HEK293T (cell line): Measurements from ENCODE around the gene CUX1.
"Not testable (repeated sequence)": the region's sequence is repeated elsewhere in the genome, so short reads cannot be mapped to it uniquely, and the experiment has no call there.

Experiments
- CTCF ChIA-PET: fragments of 350-600 bp; formaldehyde crosslinking; extraction: SDS; loops from one replicate; lab custom pipeline; 2021; ENCODE audit warnings: antibody characterized with exemption, inconsistent platforms; lab: Yijun Ruan, JAX
- POLR2A ChIA-PET: fragments of 350-600 bp; formaldehyde crosslinking; extraction: SDS; loops from one replicate; lab custom pipeline; 2020; ENCODE audit warnings: antibody characterized with exemption, inconsistent platforms; lab: Yijun Ruan, JAX
- DNase-seq: peaks from one replicate; pipeline ENCODE4 v3.0.0; 2012; ENCODE audit warnings: mixed read lengths; ENCODE audit errors: extremely low spot score
- ARNT ChIP-seq: fragments of 450-650 bp; IDR thresholded peaks from 2 replicates; pipeline ENCODE4 v1.6.1; 2017; ENCODE audit warnings: mild to moderate bottlenecking
- BHLHE40 ChIP-seq: fragments of 450-650 bp; IDR thresholded peaks from 2 replicates; pipeline ENCODE4 v1.6.1; 2016; ENCODE audit warnings: mild to moderate bottlenecking, moderate library complexity, borderline replicate concordance
- CTBP1 ChIP-seq: fragments of 450-650 bp; IDR thresholded peaks from 2 replicates; pipeline ENCODE4 v1.6.1; 2016; ENCODE audit warnings: borderline replicate concordance
- ELF4 ChIP-seq: fragments of 450-650 bp; IDR thresholded peaks from 2 replicates; pipeline ENCODE4 v1.6.1; 2017; ENCODE audit warnings: antibody characterized with exemption
- FOXA1 ChIP-seq: fragments of 450-650 bp; IDR thresholded peaks from 2 replicates; pipeline ENCODE4 v1.6.1; 2016; ENCODE audit warnings: mild to moderate bottlenecking
- FOXK2 ChIP-seq: fragments of 450-650 bp; IDR thresholded peaks from 2 replicates; pipeline ENCODE4 v1.6.1; 2016; ENCODE audit warnings: mild to moderate bottlenecking
- FOXM1 ChIP-seq: fragments of 450-650 bp; IDR thresholded peaks from 2 replicates; pipeline ENCODE4 v1.6.1; 2017; ENCODE audit warnings: mild to moderate bottlenecking, borderline replicate concordance
- HDGF ChIP-seq: fragments of 450-650 bp; IDR thresholded peaks from 2 replicates; pipeline ENCODE4 v1.6.1; 2017; ENCODE audit warnings: antibody characterized with exemption, borderline replicate concordance
- L3MBTL2 ChIP-seq: fragments of 450-650 bp; conservative IDR thresholded peaks from 2 replicates; pipeline ENCODE4 v1.6.1; 2016; ENCODE audit warnings: mild to moderate bottlenecking
- LEF1 ChIP-seq: fragments of 450-650 bp; IDR thresholded peaks from 2 replicates; pipeline ENCODE4 v1.6.1; 2017; ENCODE audit warnings: mild to moderate bottlenecking, borderline replicate concordance
- NFRKB ChIP-seq: fragments of 450-650 bp; IDR thresholded peaks from 2 replicates; pipeline ENCODE4 v1.6.1; 2016; ENCODE audit warnings: mild to moderate bottlenecking, moderate library complexity
- PKNOX1 ChIP-seq: fragments of 450-650 bp; IDR thresholded peaks from 2 replicates; pipeline ENCODE4 v1.6.1; 2016
- SP1 ChIP-seq: fragments of 450-650 bp; IDR thresholded peaks from 2 replicates; pipeline ENCODE4 v1.6.1; 2017
- SUZ12 ChIP-seq: fragments of 450-650 bp; IDR thresholded peaks from 2 replicates; pipeline ENCODE4 v1.6.1; 2016; ENCODE audit warnings: mild to moderate bottlenecking
- TARDBP ChIP-seq: fragments of 450-650 bp; IDR thresholded peaks from 2 replicates; pipeline ENCODE4 v1.6.1; 2016
- ZNF384 ChIP-seq: fragments of 450-650 bp; IDR thresholded peaks from 2 replicates; pipeline ENCODE4 v1.6.1; 2016

Gene CUX1

GRCh38 chr7:102175423-102176170 is 358.2 kb downstream of the CUX1 start:
- DNase-seq: no peak
- CTCF ChIA-PET: no interaction called here
- TF ChIP-seq LEF1 (no peak), L3MBTL2 (no peak), ELF4 (no peak), SP1 (no peak), HDGF (no peak), FOXK2 (no peak)
- POLR2A ChIA-PET: no interaction called here

GRCh38 chr7:102178410-102178809 is 361.0 kb downstream of the CUX1 start:
- CTCF ChIA-PET: interaction anchor here (0.7 kb wide), 1 partner anchor 27 kb away, joined by 3 read pairs; no protein-coding TSS in a partner anchor
- POLR2A ChIA-PET: no interaction called here
- TF ChIP-seq ZNF384 (no peak), BHLHE40 (no peak), TARDBP (no peak), ARNT (no peak), FOXA1 (no peak), ELF4 (no peak), SUZ12 (no peak), CTBP1 (no peak), FOXK2 (no peak), HDGF (no peak), FOXM1 (no peak), L3MBTL2 (no peak)
- DNase-seq: no peak

- no peak for TF ChIP-seq L3MBTL2
- TF ChIP-seq FOXK2: no peak
- TF ChIP-seq FOXM1: no peak
- TF ChIP-seq NFRKB: no peak
- no peak for TF ChIP-seq PKNOX1
- TF ChIP-seq LEF1: no peak
- TF ChIP-seq SP1: no peak
- TF ChIP-seq ZNF384: no peak
- TF ChIP-seq BHLHE40: no peak
- TF ChIP-seq FOXA1: no peak
- TF ChIP-seq TARDBP: no peak
- DNase-seq: no peak
- ChIA-PET POLR2A (no interaction called here), CTCF (no interaction called here)
These were observed 363.3 kb downstream of the CUX1 start for GRCh38 chr7:102180727-102181126.

GRCh38 chr7:102181517-102181916 is 364.1 kb downstream of the CUX1 start:
- DNase-seq: no peak
- ChIA-PET CTCF (no interaction called here), POLR2A (no interaction called here)
- TF ChIP-seq FOXM1: no peak
- TF ChIP-seq NFRKB: no peak

- CTCF ChIA-PET: no interaction called here
- DNase-seq: no peak
- POLR2A ChIA-PET: no interaction called here
- no peak for TF ChIP-seq CTBP1
- no peak for TF ChIP-seq ELF4
- TF ChIP-seq TARDBP: no peak
- no peak for TF ChIP-seq NFRKB
- no peak for TF ChIP-seq ARNT
- TF ChIP-seq LEF1: no peak
- no peak for TF ChIP-seq L3MBTL2
- no peak for TF ChIP-seq FOXM1
- TF ChIP-seq SUZ12: no peak
- TF ChIP-seq PKNOX1: no peak
- no peak for TF ChIP-seq ZNF384
- no peak for TF ChIP-seq FOXK2
- no peak for TF ChIP-seq BHLHE40
These were observed 364.6 kb downstream of the CUX1 start for GRCh38 chr7:102182016-102182415.

GRCh38 chr7:102183848-102184247 is 366.4 kb downstream of the CUX1 start:
- CTCF ChIA-PET, DNase-seq, POLR2A ChIA-PET: not testable (repeated sequence)

GRCh38 chr7:102184303-102184702 is 366.9 kb downstream of the CUX1 start:
- DNase-seq: no peak
- ChIA-PET POLR2A (no interaction called here), CTCF (no interaction called here)
- TF ChIP-seq SUZ12 (no peak), BHLHE40 (no peak), SP1 (no peak), L3MBTL2 (no peak), ARNT (no peak), TARDBP (no peak), PKNOX1 (no peak), ELF4 (no peak), HDGF (no peak), ZNF384 (no peak), LEF1 (no peak), FOXA1 (no peak), CTBP1 (no peak), FOXM1 (no peak), NFRKB (no peak)
